Uterus (tissue), 4 donors: ENCODE measurements around the gene OAS2. TPM values are rescaled to one million over a fixed set of nuclear protein-coding genes. Genes with fewer than 3 reads are reported as not detected.

Source experiments
- DNase-seq, 2 donors: peaks; one replicate each; pipeline ENCODE4 v3.0.0-alpha.2; 2019 to 2020
- H3K27ac ChIP-seq, 2 donors: fragments of 200-600 bp; sonication (generic); 1 replicate in 1 of 2; 2 replicates in 1 of 2; pipeline ENCODE4 v1.5.1; 2016 to 2018
- H3K27me3 ChIP-seq, 2 donors: fragments of 200-600 bp; sonication (generic); one replicate each; pipeline ENCODE4 v1.5.1; 2018 to 2019; ENCODE audit warnings: control low read depth in 1 of 2
- H3K36me3 ChIP-seq, 2 donors: fragments of 200-600 bp; sonication (generic); one replicate each; pipeline ENCODE4 v1.5.1; 2019; ENCODE audit warnings: control low read depth in 1 of 2
- H3K4me1 ChIP-seq, 2 donors: fragments of 200-600 bp; sonication (generic); one replicate each; pipeline ENCODE4 v1.5.1; 2018 to 2019; ENCODE audit warnings: control low read depth in 1 of 2
- H3K4me3 ChIP-seq, 2 donors: fragments of 200-600 bp; sonication (generic); 1 replicate in 1 of 2; 2 replicates in 1 of 2; pipeline ENCODE4 v1.5.1; 2018 to 2019; ENCODE audit warnings: mild to moderate bottlenecking in 1 of 2
- H3K9me3 ChIP-seq, 2 donors: fragments of 200-600 bp; sonication (generic); one replicate each; pipeline ENCODE4 v1.5.1; 2019; ENCODE audit warnings: control low read depth in 1 of 2
- POLR2A ChIP-seq, 2 donors: fragments of 450-650 bp; IDR thresholded peaks; one replicate each; pipeline ENCODE4 v1.6.1; 2016; ENCODE audit warnings: antibody characterized with exemption in 2 of 2, mild to moderate bottlenecking in 1 of 2, moderate library complexity in 1 of 2
- intact Hi-C: fragments of 100-400 bp; cut with DNase I; formaldehyde crosslinking; loops from one replicate; pipeline ENCODE4 v1.15.1; 2023; ENCODE audit warnings: low total_unique reads
- total RNA-seq, 4 donors: library from RNA; depleted of rRNA in 3 of 4; stranded (reverse); fragments of >200 nt in 3 of 4; gene quantifications; one replicate each; pipeline versions ENCODE4 v1.1.0 to v1.2.4, GENCODE V29; 2014 to 2023
- TF ChIP-seq, protein P1 (sequence below), 4 experiments: fragments of 200-600 bp in 2 of 4; fragments of 450-650 bp in 2 of 4; sonication (generic) in 2 of 4; IDR thresholded peaks; one replicate each; pipeline ENCODE4 v1.5.1; 2016 to 2019; ENCODE audit warnings: antibody characterized with exemption in 4 of 4, mild to moderate bottlenecking in 2 of 4, moderate library complexity in 1 of 4
- donor health status: DM: yes; HTN: yes; CAD: no.

OAS2 gene
- total RNA-seq, 4 donors from 2014 or later, result 0.59 to 18.1 (median 6.1) TPM

DNA sequence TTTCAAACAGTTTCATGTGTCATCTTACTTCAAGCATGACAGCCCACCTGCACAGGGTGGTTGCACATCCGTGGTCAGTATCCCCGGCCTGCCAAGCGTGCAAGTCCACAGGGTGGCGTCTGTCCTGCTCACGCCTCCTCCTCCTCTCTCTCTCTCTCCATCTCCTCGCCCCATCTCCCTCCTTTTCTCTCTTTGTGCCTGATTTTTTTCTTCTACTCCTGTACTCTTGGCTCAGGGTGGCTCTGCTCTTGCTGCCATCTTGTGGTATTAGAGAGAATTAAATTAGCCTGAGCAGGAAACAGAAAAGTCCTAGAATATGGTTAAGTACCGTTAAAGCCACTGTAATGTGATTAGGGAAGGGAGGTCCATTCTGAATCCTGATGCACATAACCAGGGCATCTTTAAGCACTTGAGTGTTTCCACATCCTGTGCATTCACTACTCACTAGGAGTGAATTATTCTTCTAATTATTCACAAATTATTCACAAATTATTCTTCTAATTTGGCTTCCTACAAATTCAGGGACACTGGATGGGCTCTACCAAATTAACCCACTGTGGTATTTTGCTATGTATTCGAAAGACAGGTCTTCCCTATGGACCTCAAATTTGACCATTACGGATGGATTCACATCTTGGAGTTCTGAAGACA is 52.7 kb downstream of the OAS2 start:
- Histone ChIP-seq H3K4me1 (no peaks in the 10 kb centered on the region), H3K36me3 (no peaks in the 10 kb centered on the region), H3K27ac (no peak overlapping the region), H3K27me3 (no peaks in the 10 kb centered on the region), H3K4me3 (no peak overlapping the region), H3K9me3 (no peaks in the 10 kb centered on the region)
- intact Hi-C loops, result no loop called here
- no peak for TF ChIP-seq POLR2A (IDR thresholded peaks at IDR 0.05)
- TF ChIP-seq, protein P1, sequence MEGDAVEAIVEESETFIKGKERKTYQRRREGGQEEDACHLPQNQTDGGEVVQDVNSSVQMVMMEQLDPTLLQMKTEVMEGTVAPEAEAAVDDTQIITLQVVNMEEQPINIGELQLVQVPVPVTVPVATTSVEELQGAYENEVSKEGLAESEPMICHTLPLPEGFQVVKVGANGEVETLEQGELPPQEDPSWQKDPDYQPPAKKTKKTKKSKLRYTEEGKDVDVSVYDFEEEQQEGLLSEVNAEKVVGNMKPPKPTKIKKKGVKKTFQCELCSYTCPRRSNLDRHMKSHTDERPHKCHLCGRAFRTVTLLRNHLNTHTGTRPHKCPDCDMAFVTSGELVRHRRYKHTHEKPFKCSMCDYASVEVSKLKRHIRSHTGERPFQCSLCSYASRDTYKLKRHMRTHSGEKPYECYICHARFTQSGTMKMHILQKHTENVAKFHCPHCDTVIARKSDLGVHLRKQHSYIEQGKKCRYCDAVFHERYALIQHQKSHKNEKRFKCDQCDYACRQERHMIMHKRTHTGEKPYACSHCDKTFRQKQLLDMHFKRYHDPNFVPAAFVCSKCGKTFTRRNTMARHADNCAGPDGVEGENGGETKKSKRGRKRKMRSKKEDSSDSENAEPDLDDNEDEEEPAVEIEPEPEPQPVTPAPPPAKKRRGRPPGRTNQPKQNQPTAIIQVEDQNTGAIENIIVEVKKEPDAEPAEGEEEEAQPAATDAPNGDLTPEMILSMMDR (IDR thresholded peaks at IDR 0.05), result peak; percentile 49 to 73 (median 64)
- DNase-seq, result no peak

DNA sequence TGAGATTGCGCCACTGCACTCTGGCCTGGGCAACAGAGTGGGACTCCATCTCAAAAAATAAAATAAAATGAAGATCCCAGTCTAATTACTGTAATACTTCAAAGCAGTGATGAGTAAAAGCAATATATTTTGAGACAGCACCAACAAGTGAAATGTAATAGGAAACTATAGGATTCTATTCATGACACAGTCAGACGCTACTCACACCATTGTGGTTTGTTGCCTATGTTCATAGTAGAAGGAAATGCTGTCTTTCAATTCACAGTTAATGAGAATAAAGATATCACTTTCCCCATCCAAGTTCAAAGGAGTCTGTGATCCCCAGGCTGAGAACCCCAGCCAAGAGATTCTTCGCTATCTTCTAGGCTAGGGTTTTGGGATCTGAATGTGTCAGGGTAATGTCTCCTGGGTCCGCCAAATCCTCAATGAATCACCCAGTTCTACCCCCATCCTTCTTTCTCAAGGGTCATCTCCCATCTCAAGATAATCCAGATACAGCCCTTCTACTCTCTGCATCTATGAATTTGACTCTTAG is 61.7 kb downstream of the OAS2 start:
- Histone ChIP-seq H3K27me3 (no peaks in the 10 kb centered on the region), H3K4me1 (no peaks in the 10 kb centered on the region), H3K36me3 (no peaks in the 10 kb centered on the region), H3K27ac (no peak overlapping the region), H3K4me3 (no peak overlapping the region), H3K9me3 (no peaks in the 10 kb centered on the region)
- TF ChIP-seq POLR2A (IDR thresholded peaks at IDR 0.05), result no peak
- TF ChIP-seq, protein P1 (IDR thresholded peaks at IDR 0.05), result no peak
- intact Hi-C loops, result no loop called here
- DNase-seq, result no peak

GRCh38 chr12:113040722-113041171 is 62.4 kb downstream of the OAS2 start:
- Histone ChIP-seq H3K4me1 (no peaks in the 10 kb centered on the region), H3K4me3 (no peak overlapping the region), H3K27ac (no peak overlapping the region), H3K9me3 (no peaks in the 10 kb centered on the region), H3K27me3 (no peaks in the 10 kb centered on the region), H3K36me3 (no peaks in the 10 kb centered on the region)
- TF ChIP-seq POLR2A (IDR thresholded peaks at IDR 0.05), result no peak
- TF ChIP-seq, protein P1 (IDR thresholded peaks at IDR 0.05), result no peak
- DNase-seq, result peak; percentile 25 to 36
- intact Hi-C loops, result no loop called here

DNA sequence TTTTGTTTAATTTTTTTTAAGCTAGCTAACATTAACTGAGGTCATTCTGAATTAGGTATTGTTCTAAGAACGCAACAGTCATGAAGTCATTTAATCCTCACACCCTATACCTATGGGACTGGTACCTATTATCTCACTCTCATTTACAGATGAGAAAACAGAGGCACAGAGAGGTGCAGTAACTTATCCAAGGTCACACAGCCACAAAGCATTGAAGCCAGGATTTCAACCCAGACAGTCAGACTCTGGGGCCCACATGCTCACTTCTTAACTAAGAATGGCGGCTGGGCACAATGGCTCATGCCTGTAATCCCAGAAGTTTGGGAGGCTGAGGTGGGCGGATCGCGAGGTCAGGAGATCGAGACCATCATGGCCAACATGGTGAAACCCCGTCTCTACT is 63.2 kb downstream of the OAS2 start:
- Histone ChIP-seq H3K36me3 (no peaks in the 10 kb centered on the region), H3K27me3 (no peaks in the 10 kb centered on the region), H3K9me3 (no peaks in the 10 kb centered on the region), H3K4me3 (no peak overlapping the region), H3K27ac (no peak overlapping the region), H3K4me1 (no peaks in the 10 kb centered on the region)
- intact Hi-C loops, result no loop called here
- no peak for TF ChIP-seq POLR2A (IDR thresholded peaks at IDR 0.05)
- TF ChIP-seq, protein P1 (IDR thresholded peaks at IDR 0.05), result no peak
- DNase-seq, result no peak

- TF ChIP-seq POLR2A (IDR thresholded peaks at IDR 0.05), result no peak
- TF ChIP-seq, protein P1 (IDR thresholded peaks at IDR 0.05), result no peak
- H3K27me3 ChIP-seq, result no peaks in the 10 kb centered on the region
- H3K4me3 ChIP-seq, result no peak overlapping the region
- no peaks in the 10 kb centered on the region for H3K36me3 ChIP-seq
- no peaks in the 10 kb centered on the region for H3K4me1 ChIP-seq
- H3K27ac ChIP-seq, result no peak overlapping the region
- DNase-seq, result no peak
- intact Hi-C loops, result no loop called here
- H3K9me3 ChIP-seq, result no peaks in the 10 kb centered on the region
Observed at GRCh38 chr12:113043240-113043639, 64.9 kb downstream of the OAS2 start.
